ENCODE measurements around the gene B3GAT1.
"Not testable (repeated sequence)": the region's sequence is repeated elsewhere in the genome, so short reads cannot be mapped to it uniquely, and the experiment has no call there.

B3GAT1 gene

GRCh38 chr11:134349802-134350355 lies 62.2 kb downstream of the B3GAT1 start:
- no peaks in the 10 kb centered on the region for H3K4me1 ChIP-seq (ENCODE audit: insufficient read depth, insufficient read length)
- 0 out of 2 replicates have a peak, but pooled peaks cover 4% of the 10 kb centered on the region for H3K9me3 ChIP-seq (ENCODE audit: insufficient read depth, low read length)
- H3K9ac ChIP-seq (ENCODE audit: insufficient read length, low read depth), result no peak overlapping the region
- no peak for TF ChIP-seq YY1 (IDR thresholded peaks at IDR 0.05; ENCODE audit: insufficient read depth, insufficient read length)
- no peak for TF ChIP-seq SUZ12 (IDR thresholded peaks at IDR 0.05; ENCODE audit: extremely low read depth, insufficient read depth, insufficient read length)
- no peak for TF ChIP-seq ZNF274 (IDR thresholded peaks at IDR 0.05; ENCODE audit: low read depth, low read length)
- H3K4me3 ChIP-seq (ENCODE audit: insufficient read length, low read depth), result no peak overlapping the region
- H3K27me3 ChIP-seq (ENCODE audit: insufficient read depth, insufficient read length), result no peaks in the 10 kb centered on the region
- no peaks in the 10 kb centered on the region for H3K36me3 ChIP-seq (ENCODE audit: insufficient read depth, insufficient read length, low read length)
- DNase-seq (ENCODE audit: low read depth, low spot score), result no peak

GRCh38 chr11:134349109-134349801 lies 62.8 kb downstream of the B3GAT1 start:
- no peaks in the 10 kb centered on the region for H3K27me3 ChIP-seq (ENCODE audit: insufficient read depth, insufficient read length)
- H3K9me3 ChIP-seq (ENCODE audit: insufficient read depth, low read length), result 0 out of 2 replicates have a peak, but pooled peaks cover 4% of the 10 kb centered on the region
- TF ChIP-seq YY1 (IDR thresholded peaks at IDR 0.05; ENCODE audit: insufficient read depth, insufficient read length) (no peak), ZNF274 (IDR thresholded peaks at IDR 0.05; ENCODE audit: low read depth, low read length) (no peak), SUZ12 (IDR thresholded peaks at IDR 0.05; ENCODE audit: extremely low read depth, insufficient read depth, insufficient read length) (no peak)
- no peaks in the 10 kb centered on the region for H3K4me1 ChIP-seq (ENCODE audit: insufficient read depth, insufficient read length)
- no peak for DNase-seq (ENCODE audit: low read depth, low spot score)
- no peaks in the 10 kb centered on the region for H3K36me3 ChIP-seq (ENCODE audit: insufficient read depth, insufficient read length, low read length)
- H3K9ac ChIP-seq (ENCODE audit: insufficient read length, low read depth), result no peak overlapping the region
- H3K4me3 ChIP-seq (ENCODE audit: insufficient read length, low read depth), result no peak overlapping the region

GRCh38 chr11:134347441-134347840 lies 64.6 kb downstream of the B3GAT1 start:
- Histone ChIP-seq H3K9me3 (ENCODE audit: insufficient read depth, low read length) (no peaks in the 10 kb centered on the region), H3K4me1 (ENCODE audit: insufficient read depth, insufficient read length) (no peaks in the 10 kb centered on the region), H3K27me3 (ENCODE audit: insufficient read depth, insufficient read length) (no peaks in the 10 kb centered on the region), H3K9ac (ENCODE audit: insufficient read length, low read depth) (no peak overlapping the region), H3K4me3 (ENCODE audit: insufficient read length, low read depth) (no peak overlapping the region), H3K36me3 (ENCODE audit: insufficient read depth, insufficient read length, low read length) (no peaks in the 10 kb centered on the region)
- DNase-seq (ENCODE audit: low read depth, low spot score), result no peak
- no peak for TF ChIP-seq SUZ12 (IDR thresholded peaks at IDR 0.05; ENCODE audit: extremely low read depth, insufficient read depth, insufficient read length)
- TF ChIP-seq YY1 (IDR thresholded peaks at IDR 0.05; ENCODE audit: insufficient read depth, insufficient read length), result no peak
- TF ChIP-seq ZNF274 (IDR thresholded peaks at IDR 0.05; ENCODE audit: low read depth, low read length), result no peak

GRCh38 chr11:134346976-134347350 lies 65.1 kb downstream of the B3GAT1 start:
- Histone ChIP-seq H3K36me3 (ENCODE audit: insufficient read depth, insufficient read length, low read length) (no peaks in the 10 kb centered on the region), H3K9ac (ENCODE audit: insufficient read length, low read depth) (no peak overlapping the region), H3K27me3 (ENCODE audit: insufficient read depth, insufficient read length) (no peaks in the 10 kb centered on the region), H3K4me1 (ENCODE audit: insufficient read depth, insufficient read length) (no peaks in the 10 kb centered on the region), H3K4me3 (ENCODE audit: insufficient read length, low read depth) (no peak overlapping the region), H3K9me3 (ENCODE audit: insufficient read depth, low read length) (no peaks in the 10 kb centered on the region)
- TF ChIP-seq YY1 (IDR thresholded peaks at IDR 0.05; ENCODE audit: insufficient read depth, insufficient read length) (no peak), ZNF274 (IDR thresholded peaks at IDR 0.05; ENCODE audit: low read depth, low read length) (no peak), SUZ12 (IDR thresholded peaks at IDR 0.05; ENCODE audit: extremely low read depth, insufficient read depth, insufficient read length) (no peak)
- DNase-seq (ENCODE audit: low read depth, low spot score), result no peak

- no peak for DNase-seq (ENCODE audit: low read depth, low spot score)
- Histone ChIP-seq H3K4me1 (ENCODE audit: insufficient read depth, insufficient read length) (no peaks in the 10 kb centered on the region), H3K9ac (ENCODE audit: insufficient read length, low read depth) (no peak overlapping the region), H3K4me3 (ENCODE audit: insufficient read length, low read depth) (no peak overlapping the region), H3K27me3 (ENCODE audit: insufficient read depth, insufficient read length) (no peaks in the 10 kb centered on the region), H3K9me3 (ENCODE audit: insufficient read depth, low read length) (no peaks in the 10 kb centered on the region), H3K36me3 (ENCODE audit: insufficient read depth, insufficient read length, low read length) (no peaks in the 10 kb centered on the region)
- TF ChIP-seq ZNF274 (IDR thresholded peaks at IDR 0.05; ENCODE audit: low read depth, low read length), result no peak
- TF ChIP-seq SUZ12 (IDR thresholded peaks at IDR 0.05; ENCODE audit: extremely low read depth, insufficient read depth, insufficient read length), result no peak
Observed at GRCh38 chr11:134346101-134346975, 65.7 kb downstream of the B3GAT1 start.

- DNase-seq (ENCODE audit: low read depth, low spot score), result no peak
- Histone ChIP-seq H3K4me3 (ENCODE audit: insufficient read length, low read depth) (no peak overlapping the region), H3K27me3 (ENCODE audit: insufficient read depth, insufficient read length) (no peaks in the 10 kb centered on the region), H3K9me3 (ENCODE audit: insufficient read depth, low read length) (no peaks in the 10 kb centered on the region), H3K36me3 (ENCODE audit: insufficient read depth, insufficient read length, low read length) (no peaks in the 10 kb centered on the region), H3K9ac (ENCODE audit: insufficient read length, low read depth) (no peak overlapping the region), H3K4me1 (ENCODE audit: insufficient read depth, insufficient read length) (no peaks in the 10 kb centered on the region)
- no peak for TF ChIP-seq YY1 (IDR thresholded peaks at IDR 0.05; ENCODE audit: insufficient read depth, insufficient read length)
- no peak for TF ChIP-seq SUZ12 (IDR thresholded peaks at IDR 0.05; ENCODE audit: extremely low read depth, insufficient read depth, insufficient read length)
- TF ChIP-seq ZNF274 (IDR thresholded peaks at IDR 0.05; ENCODE audit: low read depth, low read length), result no peak
Observed at GRCh38 chr11:134345237-134345550, 66.8 kb downstream of the B3GAT1 start.

GRCh38 chr11:134344497-134345236 lies 67.4 kb downstream of the B3GAT1 start:
- H3K4me1 ChIP-seq (ENCODE audit: insufficient read depth, insufficient read length); H3K4me3 ChIP-seq (ENCODE audit: insufficient read length, low read depth); H3K9me3 ChIP-seq (ENCODE audit: insufficient read depth, low read length); H3K27me3 ChIP-seq (ENCODE audit: insufficient read depth, insufficient read length); DNase-seq (ENCODE audit: low read depth, low spot score); H3K36me3 ChIP-seq (ENCODE audit: insufficient read depth, insufficient read length, low read length); H3K9ac ChIP-seq (ENCODE audit: insufficient read length, low read depth): not testable (repeated sequence)

Data from NT2/D1 (cell line).